ENCODE data around the gene TMEM123.

The TMEM123 gene

DNA sequence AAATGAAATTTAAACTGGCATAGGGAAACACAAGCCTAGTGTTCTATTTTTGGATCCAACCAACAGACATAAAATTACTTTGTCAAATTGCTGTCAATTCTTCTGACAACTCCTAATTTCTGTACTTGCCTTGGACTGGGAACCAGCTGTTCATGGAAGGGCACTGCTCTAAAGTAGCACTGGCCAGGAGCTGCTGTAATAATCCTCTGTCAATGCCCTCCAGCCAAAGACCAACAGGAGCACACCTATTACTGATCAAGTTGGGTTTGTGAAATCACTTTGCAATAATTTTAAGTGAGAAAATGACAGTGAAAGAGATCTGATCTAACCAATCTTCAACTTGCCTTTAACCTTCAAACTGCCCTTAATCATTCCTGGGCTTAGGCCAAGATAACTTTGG is 18.9 kb upstream of the TMEM123 start:
- DNase-seq = no peak

DNA sequence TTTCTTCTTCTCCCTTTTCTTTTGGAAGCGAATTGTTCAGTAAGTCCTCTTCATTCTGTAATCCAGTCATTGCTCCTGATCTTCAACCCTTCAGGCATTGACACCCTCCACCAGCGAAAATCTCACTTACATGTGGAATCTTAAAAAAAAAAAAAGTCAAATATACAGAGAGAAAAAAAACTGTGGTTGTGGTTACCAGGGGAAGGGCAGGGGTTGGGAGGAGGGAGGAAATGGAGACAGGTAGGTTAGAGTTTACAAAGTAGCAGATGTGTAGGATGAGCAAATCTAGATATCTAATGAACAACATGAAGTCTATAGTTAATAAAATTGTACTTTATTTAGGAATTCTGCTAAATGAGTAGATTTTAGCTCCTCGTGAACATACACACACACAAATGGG is 17.7 kb upstream of the TMEM123 start:
- no peak for DNase-seq

DNA sequence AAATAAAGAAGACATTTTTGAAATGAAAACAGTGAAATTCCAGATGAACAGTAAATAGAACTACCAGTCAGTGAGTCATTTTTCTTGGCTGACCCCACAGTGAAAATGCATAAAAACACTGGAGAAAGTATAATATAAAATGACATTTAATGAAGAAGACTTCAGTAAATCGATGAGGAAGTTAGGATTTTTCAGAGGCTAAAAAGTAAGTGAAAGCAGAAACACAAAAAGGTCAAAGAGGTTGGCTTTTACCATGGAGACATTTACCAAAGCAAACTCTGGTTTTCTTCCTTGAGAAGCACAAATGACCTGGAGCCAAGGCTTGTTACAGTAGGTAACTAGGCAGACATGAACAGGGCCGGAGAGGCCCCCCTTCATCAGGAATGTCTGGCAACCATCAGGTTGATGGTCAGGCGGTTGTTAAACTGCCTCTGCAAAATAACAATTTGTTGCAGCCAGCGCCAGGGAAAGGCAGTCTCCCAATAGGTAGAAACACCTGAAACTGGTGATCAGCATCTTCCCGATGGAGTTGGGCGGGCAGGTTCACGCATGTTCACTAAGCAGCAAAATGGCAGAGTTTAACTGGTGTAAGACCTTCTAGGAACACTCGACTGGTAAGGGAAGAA is 16.7 kb upstream of the TMEM123 start:
- no peak for DNase-seq

DNA sequence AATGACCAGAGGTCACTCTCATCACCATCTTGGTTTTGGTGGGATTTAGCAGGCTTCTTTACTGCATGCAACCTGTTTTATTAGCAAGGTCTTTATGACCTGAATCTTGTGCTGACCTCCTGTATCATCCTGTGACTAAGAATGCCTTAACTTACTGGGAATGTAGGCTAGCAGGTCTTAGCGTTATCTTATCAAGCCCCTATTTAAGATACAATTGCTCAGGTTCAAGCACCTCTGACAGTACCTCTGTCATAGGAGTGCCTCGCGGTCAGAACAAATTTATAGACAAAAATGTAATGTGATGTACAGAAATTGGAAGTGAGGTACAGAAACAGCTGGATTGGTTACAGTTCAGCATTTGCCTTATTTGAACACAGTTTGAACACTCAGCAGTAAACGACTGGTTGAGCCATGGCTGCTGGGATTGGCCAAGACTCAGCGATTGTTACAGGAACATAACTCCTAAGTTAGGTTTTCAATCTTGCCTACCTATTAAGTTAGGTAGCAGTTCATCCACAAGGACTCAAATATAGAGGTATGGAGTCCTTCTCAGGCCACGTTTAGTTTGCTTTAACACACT is 16.1 kb upstream of the TMEM123 start:
- no peak for DNase-seq

DNA sequence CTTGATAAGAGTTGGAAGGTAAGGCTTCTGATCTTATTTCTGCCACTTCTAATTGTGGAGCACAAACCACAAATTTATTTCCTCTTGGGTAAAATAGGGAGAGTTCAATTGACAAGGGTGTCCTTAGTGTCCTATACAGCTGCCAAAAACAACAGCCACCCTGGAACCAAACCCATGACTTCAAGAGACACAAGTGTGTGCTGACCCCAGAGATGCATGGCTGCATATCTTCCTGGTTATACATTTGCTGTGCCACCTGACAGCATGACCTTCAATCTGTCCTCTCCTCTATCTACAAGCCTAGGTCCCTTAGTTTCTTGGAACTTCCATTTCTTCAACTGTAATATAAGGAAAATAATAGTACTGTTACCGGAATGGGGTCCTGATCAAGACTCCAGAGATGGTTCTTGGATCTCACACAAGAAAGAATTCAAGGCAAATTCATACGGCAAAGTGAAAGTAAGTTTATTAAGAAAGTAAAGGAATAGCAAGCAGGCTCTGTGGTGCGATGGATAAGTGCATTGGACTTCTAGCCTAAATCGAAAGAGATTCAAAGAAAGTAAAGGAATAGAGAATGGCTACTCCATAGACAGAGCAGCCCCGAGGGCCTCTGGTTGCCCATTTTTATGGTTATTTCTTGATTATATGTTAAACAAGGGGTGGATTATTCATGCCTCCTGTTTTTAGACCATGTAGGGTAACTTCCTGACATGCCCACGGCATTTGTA is 15.5 kb upstream of the TMEM123 start:
- DNase-seq = no peak

DNA sequence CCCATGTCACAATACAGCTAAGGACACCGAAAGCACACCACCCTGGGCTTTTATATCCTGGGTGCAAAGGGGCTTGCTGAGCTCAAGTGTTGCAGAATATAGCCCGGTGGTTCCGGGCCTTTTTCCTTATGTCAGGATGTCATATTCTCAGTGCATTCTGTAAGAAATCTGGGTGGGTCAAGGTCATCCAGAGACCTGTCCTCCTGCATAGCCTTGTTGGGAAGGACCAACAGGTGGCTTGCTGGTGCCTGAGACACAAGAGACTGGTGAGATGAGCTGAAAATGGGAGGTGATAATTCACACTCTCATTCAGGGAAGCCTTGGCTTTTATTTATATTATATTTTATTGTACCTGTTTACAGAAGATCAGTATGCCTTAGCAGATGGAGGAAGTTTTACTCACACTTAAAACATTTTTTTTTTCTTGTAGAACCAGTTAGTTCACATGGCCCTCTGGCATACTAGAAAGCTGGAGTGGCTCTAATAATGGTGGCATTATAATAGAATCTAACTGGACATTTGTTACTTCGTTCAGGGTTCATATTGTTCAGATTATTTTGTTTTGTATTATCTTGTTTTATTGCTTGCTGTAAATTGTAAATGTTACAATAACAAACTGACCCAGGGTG is 14.6 kb upstream of the TMEM123 start:
- peak; percentile 43 for DNase-seq

DNA sequence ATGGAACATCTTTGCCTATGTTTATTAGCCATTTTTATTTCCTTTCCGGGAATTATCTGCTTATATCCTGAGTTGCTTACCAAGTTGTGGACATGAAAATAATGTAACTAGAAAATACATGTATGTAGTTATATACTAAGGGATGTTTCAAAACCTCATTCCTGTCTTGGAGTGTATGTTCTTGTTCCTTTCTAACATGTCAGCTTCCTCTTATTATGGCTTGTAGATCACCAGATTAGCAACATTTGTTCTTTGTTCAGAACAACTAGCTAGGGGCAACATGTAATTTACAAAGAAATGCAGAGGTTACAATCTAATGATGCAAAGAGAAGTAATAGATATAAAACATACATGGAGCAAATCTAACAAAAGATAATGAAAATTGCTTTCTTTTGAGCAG is 13.1 kb upstream of the TMEM123 start:
- DNase-seq = no peak

DNA sequence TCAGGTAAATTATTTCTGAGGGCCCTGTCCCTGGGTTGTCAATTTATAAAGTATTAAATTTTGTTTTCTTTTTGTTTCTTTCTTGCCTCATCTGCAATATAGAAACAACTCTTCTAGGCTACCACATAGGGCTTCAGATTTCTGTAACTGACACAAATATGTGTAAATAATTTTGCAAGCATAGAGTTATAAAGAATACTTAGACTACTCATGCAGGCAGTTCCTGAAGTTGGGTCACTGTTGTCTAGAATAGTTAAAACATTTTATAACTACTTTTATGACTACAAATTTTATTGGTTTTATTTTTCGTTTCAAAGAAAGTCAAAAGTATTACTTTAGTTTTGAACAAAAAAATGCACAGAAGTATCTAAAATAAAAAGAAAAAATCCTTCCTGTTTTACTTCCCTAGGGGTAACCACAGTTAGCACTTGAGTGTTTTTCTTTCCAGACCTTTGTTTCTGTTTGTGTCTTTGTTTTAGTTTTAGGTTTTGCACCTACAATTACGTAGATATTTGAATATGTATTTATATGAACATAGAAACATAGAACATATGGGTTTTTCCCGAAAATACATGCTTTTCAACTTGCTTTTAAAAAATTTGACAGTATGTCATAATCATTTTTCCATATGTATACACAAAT is 12.4 kb upstream of the TMEM123 start:
- no peak for DNase-seq

DNA sequence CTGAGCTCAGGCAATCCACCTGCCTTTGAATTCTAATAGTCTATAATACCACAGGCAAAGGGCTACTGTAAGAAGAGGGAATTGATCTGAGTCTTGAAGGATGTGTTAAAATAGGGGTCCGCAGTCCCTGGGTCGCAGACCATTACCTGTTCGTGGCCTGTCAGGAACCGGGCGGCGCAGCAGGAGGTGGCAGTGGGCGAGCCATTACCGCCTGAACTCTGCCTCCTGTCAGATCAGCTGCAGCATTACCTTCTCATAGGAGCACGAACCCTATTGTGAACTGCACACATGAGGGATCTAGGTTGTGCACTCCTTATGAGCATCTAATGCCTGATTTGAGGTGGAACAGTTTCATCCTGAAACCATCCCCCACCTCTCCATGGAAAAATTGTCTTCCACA is 11.5 kb upstream of the TMEM123 start:
- DNase-seq = no peak

DNA sequence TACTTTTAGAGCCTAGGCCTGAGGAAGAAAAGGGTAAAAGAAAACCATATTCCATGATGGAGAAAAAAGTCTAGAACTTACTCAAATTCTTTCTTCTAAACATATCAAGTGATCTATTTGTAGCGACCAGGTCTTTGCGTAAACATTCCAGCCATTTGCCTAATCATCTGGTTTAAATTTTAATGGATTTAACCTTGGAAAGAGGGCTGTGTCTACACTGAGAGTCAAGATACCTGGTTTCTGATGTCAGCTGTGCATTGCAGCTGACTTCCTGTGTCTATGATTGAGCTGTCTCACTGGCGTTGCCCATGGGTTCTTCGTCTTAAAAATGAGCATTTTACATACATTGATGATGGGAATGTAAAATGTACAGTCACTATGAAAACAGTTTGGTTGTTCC is 10.0 kb upstream of the TMEM123 start:
- no peak for DNase-seq

DNA sequence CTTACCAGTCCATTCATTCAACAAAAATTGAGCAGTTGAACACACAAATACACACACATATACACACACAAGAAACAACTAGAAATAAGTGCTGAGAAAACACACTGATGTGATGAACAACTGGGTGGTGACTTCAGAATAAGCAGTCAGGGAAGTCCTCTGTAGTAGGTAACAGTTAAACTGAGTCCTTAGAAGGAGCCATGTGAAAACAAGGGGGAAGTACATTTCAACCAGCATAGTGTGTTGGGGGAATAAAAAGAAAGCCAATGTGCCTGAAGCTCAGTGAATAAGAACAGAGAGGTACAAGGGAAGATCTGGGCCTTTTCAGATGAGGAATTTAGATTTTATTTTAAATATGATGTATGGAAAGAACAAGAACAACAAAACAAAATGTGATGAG is 6.8 kb upstream of the TMEM123 start:
- DNase-seq = no peak

DNA sequence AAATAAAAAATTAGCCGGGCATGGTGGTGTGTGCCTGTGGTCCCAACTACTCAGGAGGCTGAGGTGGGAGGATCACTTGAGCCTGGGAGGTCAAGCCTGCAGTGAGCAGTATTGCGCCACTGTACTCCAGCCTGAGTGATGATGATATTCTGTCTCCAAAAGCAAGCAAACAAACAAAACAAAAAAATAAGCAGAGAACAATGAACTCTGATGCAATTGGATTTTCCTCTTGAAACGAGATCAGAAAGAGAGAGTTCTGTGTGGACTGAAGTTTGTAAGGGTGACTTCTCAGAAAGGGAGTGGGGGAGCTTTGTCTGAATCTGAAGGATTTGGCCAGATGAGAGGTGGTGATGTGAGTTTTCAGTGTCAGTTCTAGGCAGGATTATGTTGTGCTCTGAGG is 6.0 kb upstream of the TMEM123 start:
- DNase-seq = no peak

DNA sequence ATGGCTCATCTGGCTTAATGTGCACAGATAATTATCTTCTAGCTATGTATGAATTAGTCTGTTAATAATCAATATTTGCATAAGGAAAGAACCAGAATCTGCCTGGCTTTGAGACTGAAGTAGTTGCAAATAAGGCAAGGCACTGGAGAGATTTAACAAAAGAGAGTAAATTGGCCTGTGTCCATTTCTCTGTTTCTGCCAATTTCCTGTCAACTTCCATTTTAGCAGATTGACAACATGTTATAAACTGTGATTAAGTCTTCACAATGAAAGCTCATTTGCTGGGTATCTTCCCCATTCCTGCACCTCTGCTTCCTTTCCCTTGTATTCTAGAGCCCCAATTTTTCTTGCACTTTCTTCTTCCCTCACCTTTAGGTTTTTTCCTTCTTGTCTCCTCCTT is 5.3 kb upstream of the TMEM123 start:
- no peak for DNase-seq

DNA sequence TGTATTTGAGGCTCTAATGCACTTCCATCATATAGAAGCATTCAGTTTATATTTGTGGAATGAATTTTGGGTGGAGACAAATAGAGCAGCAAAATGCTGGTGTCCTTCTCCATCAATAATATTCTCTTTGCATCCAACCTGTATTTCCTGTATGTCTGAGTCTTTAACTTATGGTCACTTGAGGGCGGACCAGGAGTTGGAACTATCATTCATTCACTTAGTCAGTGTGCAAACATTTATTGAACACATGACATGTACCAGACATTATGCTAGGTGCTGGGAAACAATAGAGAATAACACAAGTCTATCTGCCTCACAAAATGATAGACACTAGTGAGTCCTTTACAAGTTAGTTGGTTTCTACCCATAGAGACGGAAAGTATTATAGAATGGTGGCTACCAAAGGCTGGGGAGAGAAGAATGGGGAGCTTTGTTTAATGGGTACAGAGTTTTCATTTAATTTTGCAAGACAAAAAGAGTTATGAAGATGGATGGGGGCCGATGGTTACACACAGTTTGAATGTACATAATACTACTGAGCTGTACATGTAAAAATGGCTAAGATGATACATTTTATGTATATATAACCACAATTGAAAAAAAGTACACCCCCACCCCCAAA is 4.6 kb upstream of the TMEM123 start:
- DNase-seq = no peak

DNA sequence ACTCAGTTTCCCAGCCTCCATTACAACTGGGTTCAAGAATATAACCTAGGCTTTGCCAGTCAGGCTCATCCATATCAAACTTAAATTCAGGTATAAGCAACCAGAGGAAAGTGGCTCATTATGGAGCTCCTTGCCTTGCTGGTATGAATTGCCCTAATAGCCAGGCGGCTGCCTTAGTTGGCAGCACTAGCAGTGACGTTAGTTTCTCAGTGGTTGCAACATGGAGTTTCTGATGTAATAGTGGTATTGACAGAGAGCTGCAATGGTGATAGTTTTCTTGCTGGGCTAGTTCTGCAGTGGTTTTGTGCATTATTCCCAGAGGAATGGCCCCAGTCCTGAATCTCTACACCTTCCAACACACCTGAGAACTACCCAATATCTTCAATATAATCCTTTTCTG is 3.8 kb upstream of the TMEM123 start:
- no peak for DNase-seq

DNA sequence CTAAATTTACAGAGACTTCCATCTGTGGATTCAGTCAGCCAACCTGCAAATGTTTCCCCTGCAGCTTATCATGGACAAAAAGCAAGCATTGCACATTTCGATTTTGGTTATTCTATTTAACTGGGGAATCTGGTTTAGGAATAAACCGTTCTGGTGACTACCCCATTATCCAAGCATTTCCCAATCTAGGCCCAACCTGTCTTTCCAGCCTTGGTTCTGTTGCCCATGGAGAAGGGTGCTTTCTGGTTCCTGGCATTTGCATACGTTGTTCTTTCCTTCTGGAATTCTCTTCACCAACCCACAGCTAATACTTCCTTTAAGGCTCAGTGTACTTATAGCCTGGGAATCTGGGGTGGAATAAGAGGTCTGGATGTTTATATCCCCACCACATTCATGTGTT is 1.4 kb upstream of the TMEM123 start:
- no peak for DNase-seq

DNA sequence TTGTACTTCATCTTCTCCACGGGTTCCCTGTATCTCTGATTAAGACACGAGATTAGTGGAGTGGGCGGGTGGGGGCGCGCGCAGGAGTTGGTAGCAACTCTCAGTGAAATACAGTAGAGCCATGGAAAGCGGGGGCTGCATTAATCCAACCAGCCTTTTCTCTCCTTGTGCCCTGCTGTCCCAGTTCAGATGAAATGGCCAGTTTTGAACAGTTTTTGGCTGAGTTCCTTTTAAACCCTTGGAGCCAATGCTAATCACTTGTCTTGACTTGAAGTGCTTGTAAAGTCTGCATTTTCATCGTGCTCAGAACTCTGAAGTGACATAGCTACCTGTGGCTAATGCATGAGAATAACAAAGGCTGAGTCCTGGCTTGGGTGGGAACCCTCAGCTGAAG is 734 bp upstream of the TMEM123 start:
- DNase-seq = peak; percentile 78

DNA sequence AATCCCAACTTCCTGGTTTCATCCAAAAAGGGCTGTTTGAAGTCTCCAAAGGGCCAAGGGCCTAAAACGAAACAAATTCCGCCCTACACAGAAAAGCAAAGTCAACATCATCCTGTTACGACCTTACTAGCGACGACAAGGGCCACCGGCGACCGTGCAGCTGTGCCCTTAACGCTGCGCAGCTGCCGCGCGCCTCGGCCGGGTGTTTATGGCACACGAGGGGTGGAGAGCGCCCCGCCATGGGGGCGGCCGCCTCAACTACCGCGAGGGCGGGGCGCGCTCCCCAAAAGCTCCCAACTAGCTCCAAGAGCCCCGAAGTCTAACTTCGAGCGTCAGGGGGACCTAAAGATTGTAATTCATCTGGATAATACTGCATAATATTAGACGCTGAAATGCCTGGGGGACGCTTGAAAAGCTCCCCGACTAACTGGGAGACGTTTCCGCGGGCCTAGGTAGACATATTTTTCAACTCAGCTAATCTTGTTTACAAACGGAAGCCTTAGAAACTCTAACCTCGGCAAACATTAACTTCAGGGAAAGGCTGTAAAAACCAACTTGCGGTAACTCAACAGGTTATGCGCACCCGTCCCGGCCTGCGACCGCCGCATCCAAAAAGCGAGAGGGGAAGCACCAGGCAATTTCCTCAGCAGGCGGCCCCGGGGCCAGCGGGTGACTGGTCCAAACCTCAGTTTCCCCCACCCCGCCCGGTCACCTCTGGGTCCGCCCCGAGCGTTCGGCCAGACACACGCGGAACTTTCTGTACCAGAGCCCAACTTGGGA is 694 bp downstream of the TMEM123 start:
- DNase-seq = peak; percentile 79

DNA sequence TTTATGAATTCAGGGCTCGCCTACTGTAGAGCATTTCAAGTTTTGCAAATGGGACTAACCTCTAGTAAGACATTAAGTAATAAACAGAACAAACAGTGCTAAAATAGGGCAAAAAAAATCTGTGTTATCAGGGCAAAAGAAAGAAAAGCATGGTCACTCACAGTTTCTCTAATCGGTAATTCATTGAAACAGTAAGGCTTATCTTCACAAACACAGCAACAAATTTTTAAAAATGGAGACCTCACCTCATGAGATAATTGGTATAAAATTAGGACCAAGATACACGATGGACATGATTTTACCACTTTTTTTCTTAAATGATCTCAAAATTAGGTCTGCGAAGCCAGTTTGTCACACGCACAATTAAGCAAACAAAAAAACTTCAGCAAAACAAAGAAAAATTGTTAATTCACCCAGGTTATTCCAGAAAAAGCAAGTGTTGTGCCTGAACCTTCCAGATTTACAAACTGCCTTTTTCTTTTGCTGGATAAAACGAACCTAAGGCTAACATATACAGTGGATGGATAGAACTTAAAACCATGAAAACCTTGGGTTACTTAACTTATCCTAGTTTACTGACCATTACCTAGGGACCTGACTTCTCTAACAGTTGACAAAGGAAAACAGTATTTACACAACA is 1.4 kb downstream of the TMEM123 start:
- no peak for DNase-seq

DNA sequence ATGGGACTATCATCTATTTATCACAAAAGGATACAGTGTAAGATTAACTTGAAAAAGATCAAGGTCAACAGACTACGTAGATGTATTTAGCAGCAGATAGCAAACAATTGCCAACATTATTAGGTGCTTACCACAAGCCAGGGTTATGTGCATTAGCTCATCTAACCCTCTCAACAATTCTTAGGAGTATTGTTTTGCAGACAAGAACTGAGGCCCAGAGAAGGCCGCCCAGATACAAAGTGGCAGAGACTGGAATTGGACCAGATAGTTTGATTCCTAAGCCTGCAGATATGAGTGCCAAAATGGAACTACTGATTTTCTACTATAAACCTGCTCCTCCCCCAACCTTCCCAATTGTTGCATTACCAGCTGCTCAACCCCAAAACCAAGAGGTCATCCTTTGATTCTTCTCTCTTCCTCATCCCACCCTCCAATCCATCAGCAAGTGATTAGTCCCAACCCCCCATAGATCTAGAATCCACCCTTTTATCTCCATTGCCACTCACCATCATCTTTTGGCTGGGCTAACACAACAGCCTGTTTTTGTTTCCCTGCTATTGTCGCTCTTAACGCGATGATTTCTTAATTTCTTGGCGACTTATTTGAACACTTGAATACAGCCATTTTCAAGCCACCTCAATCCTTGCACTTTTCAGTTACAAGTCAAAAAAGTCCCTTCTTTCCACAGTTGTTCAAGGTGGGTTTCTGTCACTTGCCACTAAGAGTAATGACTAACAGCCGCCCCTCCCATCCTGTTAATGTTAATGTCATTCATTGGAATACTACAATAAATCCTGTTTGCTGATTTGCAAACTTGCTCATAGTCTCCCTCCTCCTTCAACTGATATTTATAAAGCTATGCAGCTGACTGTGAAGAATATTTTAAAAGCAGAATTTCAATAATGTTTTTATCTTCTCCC is 2.7 kb downstream of the TMEM123 start:
- no peak for DNase-seq

DNA sequence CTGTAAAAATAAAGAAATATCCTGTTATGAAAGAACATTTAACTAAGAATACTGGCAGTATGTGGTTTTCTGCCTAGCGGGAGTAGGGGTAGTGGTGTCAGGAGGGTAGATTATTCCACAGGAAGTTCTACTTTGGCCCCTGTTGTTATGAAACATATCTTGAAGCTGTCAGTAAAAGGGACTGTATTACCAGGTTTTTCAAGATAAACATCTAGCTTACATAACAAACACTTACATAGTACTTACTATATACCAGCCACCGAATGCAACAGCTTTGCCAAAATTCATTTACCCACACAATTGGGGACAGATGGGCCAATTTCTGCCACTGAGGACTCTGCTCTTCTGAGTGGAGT is 3.7 kb downstream of the TMEM123 start:
- DNase-seq = no peak

All from DMS79 treated with DMSO at 0.1 percent for 48 hours (cell line).